HG02852 (cell line): ENCODE results near the gene HOXC5.

Experiments used
- ATAC-seq: cut with Tn5 transposase; IDR thresholded peaks from one replicate; pipeline ENCODE4 v1.9.1; 2021; ENCODE audit warnings: mild to moderate bottlenecking, moderate library complexity; ENCODE audit not compliant: unreplicated experiment

Gene HOXC5

GRCh38 chr12:54006559-54007220, 26.2 kb upstream of the HOXC5 start:
- ATAC-seq, result no peak

DNA sequence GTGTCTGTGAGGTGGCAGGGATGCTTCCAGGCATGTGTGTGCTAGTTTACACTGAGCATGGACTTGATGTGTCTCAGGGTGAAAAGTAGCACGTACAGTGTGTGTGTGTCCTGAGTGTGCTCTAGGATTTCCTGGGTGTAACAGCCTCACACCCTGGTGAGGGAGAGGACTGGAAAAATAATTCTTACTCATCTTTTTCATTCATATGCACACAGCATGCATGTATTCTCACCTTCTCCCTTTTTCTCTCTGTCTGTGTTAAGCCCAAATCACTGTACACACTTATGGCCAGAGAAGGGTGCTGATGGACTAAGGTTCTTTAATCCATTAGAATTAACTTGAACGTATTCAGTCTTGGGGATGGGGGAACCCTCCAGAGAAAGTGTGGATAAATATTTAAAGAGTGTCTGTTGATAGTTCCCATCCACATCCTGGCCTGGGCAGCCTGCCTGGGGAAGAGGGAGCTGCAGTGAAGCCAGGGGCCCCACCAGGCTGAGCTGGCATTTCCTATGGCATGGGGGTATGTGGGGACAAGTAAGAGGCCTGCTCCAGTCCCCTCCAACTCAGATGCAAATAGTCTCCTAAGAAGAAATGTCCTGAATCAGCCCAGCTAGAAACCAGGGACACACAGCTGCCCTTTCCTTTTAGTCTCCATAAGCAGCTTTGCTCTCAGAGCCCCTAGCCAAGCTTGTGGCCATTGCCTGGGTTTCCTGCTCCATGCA, 25.2 kb upstream of the HOXC5 start:
- ATAC-seq, result no peak

- ATAC-seq, result no peak
These were observed 24.6 kb upstream of the HOXC5 start for GRCh38 chr12:54008260-54008552.

DNA sequence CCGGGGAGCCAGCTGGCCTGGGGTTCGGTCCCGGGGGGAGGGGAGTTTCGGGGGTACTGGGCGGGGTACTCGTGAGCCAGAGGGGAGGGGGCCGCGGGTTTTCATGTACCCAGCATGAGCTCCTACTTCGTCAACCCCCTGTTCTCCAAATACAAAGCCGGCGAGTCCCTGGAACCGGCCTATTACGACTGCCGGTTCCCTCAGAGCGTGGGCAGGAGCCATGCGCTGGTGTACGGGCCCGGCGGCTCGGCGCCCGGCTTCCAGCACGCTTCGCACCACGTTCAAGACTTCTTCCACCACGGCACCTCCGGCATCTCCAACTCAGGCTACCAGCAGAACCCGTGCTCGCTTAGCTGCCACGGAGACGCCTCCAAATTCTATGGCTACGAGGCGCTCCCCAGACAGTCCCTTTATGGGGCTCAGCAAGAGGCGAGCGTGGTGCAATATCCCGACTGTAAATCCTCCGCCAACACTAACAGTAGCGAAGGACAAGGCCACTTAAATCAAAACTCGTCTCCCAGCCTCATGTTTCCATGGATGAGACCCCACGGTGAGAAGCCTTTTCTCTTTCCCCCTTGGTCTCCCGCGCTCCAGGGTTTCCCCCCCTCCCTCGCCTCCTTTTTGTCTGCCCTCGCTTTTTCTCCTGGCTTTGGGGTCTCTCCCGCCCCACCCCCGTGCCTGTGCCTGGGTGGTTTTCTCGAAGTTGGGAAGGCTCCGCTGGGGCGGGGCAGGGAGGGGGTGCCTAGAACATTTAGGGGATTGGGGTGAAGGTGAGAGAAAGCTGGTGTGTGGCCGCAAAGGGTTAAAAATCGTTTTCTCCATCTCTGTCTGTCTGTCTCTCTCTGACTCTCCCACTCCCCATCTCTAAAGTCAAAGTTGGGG, 23.4 kb upstream of the HOXC5 start:
- no peak for ATAC-seq

- ATAC-seq, result no peak
These were observed 22.5 kb upstream of the HOXC5 start for GRCh38 chr12:54010053-54010971.

GRCh38 chr12:54010972-54011664, 21.7 kb upstream of the HOXC5 start:
- ATAC-seq, result no peak

GRCh38 chr12:54011665-54012532, 21.0 kb upstream of the HOXC5 start:
- no peak for ATAC-seq

- no peak for ATAC-seq
These were observed 20.0 kb upstream of the HOXC5 start for GRCh38 chr12:54012631-54013409.

GRCh38 chr12:54014377-54015017, 18.4 kb upstream of the HOXC5 start:
- no peak for ATAC-seq

DNA sequence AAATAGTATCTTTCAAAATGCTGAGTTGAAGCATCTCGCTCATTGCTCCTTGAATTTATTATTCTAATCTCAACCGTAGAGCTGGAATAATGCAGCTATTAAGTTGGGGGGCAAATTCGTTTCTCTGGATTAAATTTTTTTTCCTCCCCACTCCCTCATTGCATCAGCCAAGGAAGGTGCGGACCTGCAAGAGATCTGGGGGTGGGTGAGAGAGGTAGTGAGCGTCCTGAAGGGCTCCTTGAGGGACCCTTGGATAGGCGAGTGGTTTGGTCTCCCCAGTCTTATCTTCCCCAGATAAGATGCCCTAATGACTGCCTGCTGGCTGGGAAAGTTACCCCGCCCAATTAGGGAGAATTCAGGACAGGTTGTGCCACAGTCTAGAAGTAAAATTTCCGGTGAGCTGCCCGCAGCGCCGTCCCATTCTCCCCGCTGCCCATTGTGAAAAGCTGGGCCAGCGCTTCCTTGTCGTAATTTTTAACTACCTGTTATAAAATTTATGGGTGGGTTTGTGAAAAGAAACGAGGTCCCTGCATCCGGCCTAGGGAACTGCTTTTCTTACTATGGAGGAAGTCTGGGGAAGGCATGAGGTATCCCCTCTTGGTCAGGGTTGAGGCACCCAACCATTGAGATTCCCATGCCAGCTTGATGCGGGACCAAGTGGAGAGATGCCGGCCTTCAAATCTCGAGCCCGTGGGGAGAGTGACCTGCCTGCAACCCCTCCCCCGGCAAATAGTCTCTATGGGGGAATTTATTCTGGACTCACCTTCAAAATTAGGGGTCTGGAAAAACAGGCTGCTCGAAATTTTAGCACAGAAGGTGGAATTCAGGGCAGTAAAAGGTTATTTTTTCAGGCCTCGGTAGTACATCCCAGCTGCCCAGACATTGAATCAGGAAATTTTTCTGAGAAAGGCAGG, 17.6 kb upstream of the HOXC5 start:
- ATAC-seq, result no peak

GRCh38 chr12:54016051-54016450, 16.8 kb upstream of the HOXC5 start:
- ATAC-seq, result no peak

DNA sequence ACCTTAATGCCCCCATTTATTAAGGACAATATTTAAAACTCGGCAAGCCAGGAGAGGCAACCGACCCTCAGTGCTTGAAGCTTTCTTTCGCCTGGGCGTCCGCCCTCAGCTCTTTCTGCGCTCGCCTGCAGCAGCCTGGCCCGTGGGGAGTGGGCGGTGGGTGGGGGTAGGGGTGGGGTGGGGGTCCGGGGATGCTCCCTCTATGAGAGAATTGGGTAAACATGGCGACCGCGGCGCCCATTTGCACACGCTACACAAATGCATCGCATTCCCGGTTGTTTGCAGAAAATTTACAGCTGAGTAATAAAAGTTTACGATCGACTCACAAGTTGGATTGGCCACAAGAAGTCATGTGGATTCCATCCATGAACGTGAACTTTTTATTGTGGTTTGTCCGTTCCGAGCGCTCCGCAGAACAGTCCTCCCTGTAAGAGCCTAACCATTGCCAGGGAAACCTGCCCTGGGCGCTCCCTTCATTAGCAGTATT, 16.3 kb upstream of the HOXC5 start:
- ATAC-seq, result no peak

DNA sequence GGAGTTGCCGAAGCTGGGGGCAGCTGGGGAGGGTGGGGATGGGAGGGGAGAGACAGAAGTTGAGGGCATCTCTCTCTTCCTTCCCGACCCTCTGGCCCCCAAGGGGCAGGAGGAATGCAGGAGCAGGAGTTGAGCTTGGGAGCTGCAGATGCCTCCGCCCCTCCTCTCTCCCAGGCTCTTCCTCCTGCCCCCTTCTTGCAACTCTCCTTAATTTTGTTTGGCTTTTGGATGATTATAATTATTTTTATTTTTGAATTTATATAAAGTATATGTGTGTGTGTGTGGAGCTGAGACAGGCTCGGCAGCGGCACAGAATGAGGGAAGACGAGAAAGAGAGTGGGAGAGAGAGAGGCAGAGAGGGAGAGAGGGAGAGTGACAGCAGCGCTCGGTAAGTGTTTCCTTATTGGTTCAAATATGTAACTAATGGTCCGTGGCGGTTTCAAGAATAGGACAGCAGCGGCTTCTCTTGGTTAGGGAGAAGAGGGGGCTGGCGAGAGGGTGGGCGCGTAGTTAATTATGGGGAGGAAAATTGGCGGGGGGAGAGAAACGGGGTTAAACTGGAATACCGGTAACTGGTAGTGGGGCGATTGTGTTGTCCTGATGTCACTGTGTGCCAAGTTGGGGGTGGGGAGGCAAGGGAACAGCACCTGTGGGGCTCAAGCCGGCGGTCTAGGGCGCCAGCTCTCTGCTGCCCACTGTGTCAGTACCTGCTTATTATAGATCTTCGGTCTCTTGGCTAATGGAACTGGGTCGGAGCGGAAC, 15.6 kb upstream of the HOXC5 start:
- ATAC-seq, result peak; percentile 21

GRCh38 chr12:54017878-54018467, 14.9 kb upstream of the HOXC5 start:
- peak; percentile 79 for ATAC-seq

DNA sequence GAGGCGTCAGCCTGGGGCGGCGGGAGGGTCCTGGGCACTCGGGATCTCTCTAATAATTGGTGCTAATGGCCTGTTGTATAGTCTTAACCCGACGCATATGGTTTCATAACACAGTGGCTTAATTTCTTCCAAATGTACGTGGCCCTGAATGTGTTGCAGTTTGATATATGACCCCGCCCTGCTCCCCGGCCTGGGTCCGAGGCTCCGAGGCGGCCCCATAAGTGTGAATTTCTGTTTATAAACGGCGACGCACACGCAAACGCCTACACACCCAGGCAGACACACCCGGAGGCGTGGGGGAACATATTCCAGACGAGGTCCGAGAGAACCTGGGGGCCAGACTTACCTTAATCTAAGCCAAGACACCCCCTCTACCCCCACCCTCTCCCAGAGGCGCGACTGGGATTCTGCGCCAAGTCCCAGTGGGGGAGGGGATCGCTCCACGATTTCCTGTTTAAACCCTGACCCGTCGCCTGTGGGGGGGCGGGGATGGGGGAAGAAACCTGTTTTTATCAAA, 14.3 kb upstream of the HOXC5 start:
- no peak for ATAC-seq
